Keratinocyte (primary cell): ENCODE measurements around the gene CORO2B. TPM values are rescaled to one million over a fixed set of nuclear protein-coding genes. Genes with fewer than 3 reads are reported as not detected.

Experiments used
- DNase-seq: peaks from one replicate; pipeline ENCODE4 v3.0.0-alpha.2; 2011; ENCODE audit warnings: low read depth, missing footprints, low spot score
- FAIRE-seq: peaks from 2 replicates; lab custom pipeline; 2011; peaks lifted over from hg19 to GRCh38; lab: Jason Lieb, UNC
- H2AFZ ChIP-seq: 2 replicates; pipeline ENCODE4 v1.6.0; 2012; ENCODE audit warnings: low read length, control low read depth, inconsistent platforms; ENCODE audit not compliant: control insufficient read depth
- H3K27ac ChIP-seq: 2 replicates; pipeline ENCODE4 v1.5.1; 2011; ENCODE audit warnings: low read length; ENCODE audit not compliant: control insufficient read depth, insufficient read depth
- H3K27me3 ChIP-seq: 3 replicates; pipeline ENCODE4 v1.6.0; 2011; ENCODE audit warnings: low read length; ENCODE audit not compliant: control insufficient read depth, insufficient read depth; ENCODE audit errors: extremely low read depth
- H3K36me3 ChIP-seq, 2 experiments: 2 replicates in 1 of 2; 3 replicates in 1 of 2; pipeline ENCODE4 v1.5.1; 2011; ENCODE audit warnings: low read length in 2 of 2, mild to moderate bottlenecking in 1 of 2; ENCODE audit not compliant: control insufficient read depth in 2 of 2, insufficient read depth in 2 of 2; ENCODE audit errors: extremely low read depth in 1 of 2
- H3K4me1 ChIP-seq: 3 replicates; pipeline ENCODE4 v1.5.1; 2011; ENCODE audit warnings: low read length; ENCODE audit not compliant: control insufficient read depth, insufficient read depth; ENCODE audit errors: extremely low read depth
- H3K4me2 ChIP-seq: 3 replicates; pipeline ENCODE4 v1.6.0; 2011; ENCODE audit warnings: low read depth, low read length; ENCODE audit not compliant: control insufficient read depth, insufficient read depth; ENCODE audit errors: extremely low read depth
- H3K4me3 ChIP-seq, 3 experiments: fragments of 200-600 bp in 1 of 3; sonication (generic) in 1 of 3; 2 replicates in 2 of 3; 3 replicates in 1 of 3; pipeline ENCODE4 v1.5.1; 2011 to 2016; ENCODE audit warnings: low read length in 3 of 3, mild to moderate bottlenecking in 3 of 3, control low read depth in 2 of 3, inconsistent platforms in 1 of 3, low read depth in 1 of 3, mixed read lengths in 1 of 3, mixed run types in 1 of 3, moderate library complexity in 1 of 3; ENCODE audit not compliant: control insufficient read depth in 2 of 3, insufficient read depth in 2 of 3; ENCODE audit errors: extremely low read depth in 1 of 3
- H3K79me2 ChIP-seq: 2 replicates; pipeline ENCODE4 v1.6.0; 2012; ENCODE audit warnings: low read length; ENCODE audit not compliant: control insufficient read depth, insufficient read depth
- H3K9ac ChIP-seq: 3 replicates; pipeline ENCODE4 v1.6.0; 2011; ENCODE audit warnings: low read length; ENCODE audit not compliant: control insufficient read depth, insufficient read depth; ENCODE audit errors: extremely low read depth
- H3K9me1 ChIP-seq: 3 replicates; pipeline ENCODE4 v1.6.0; 2011; ENCODE audit warnings: low read length; ENCODE audit not compliant: control insufficient read depth, insufficient read depth; ENCODE audit errors: extremely low read depth
- H3K9me3 ChIP-seq: 2 replicates; pipeline ENCODE4 v1.5.1; 2012; ENCODE audit warnings: low read depth, low read length; ENCODE audit not compliant: control insufficient read depth
- H4K20me1 ChIP-seq: 3 replicates; pipeline ENCODE4 v1.6.0; 2011; ENCODE audit warnings: low read length; ENCODE audit not compliant: control insufficient read depth, insufficient read depth; ENCODE audit errors: extremely low read depth
- EZH2 ChIP-seq: IDR thresholded peaks from one replicate; pipeline ENCODE4 v1.6.1; 2012; ENCODE audit warnings: inconsistent platforms, mild to moderate bottlenecking, low read length, moderate library complexity
- dilution Hi-C: fragments of 300-500 bp; cut with MboI; formaldehyde crosslinking; loops from one replicate; pipeline ENCODE4 v1.7.0; 2020; ENCODE audit warnings: low sequenced_read_pairs; ENCODE audit not compliant: extremely low pct_ligation_motif_present
- polyA plus RNA-seq, 5 experiments: library from polyadenylated mRNA; depleted of rRNA in 3 of 5; stranded (reverse) in 3 of 5; stranded (forward) in 1 of 5; unstranded in 1 of 5; fragments of >200 nt; gene quantifications; 1 replicate in 1 of 5; 2 replicates in 3 of 5; 3 replicates in 1 of 5; pipeline versions ENCODE4 v1.2.1 to v1.2.3, GENCODE V29; 2011 to 2012; ENCODE audit warnings: missing spikeins in 2 of 5, low read depth in 1 of 5, low replicate concordance in 1 of 5
- TF ChIP-seq, protein P1 (sequence below), 3 experiments: IDR thresholded peaks in 1 of 3; conservative IDR thresholded peaks in 1 of 3; optimal IDR thresholded peaks in 1 of 3; 2 replicates in 2 of 3; 3 replicates in 1 of 3; pipeline versions ENCODE3 to v1.5.1; 2011; ENCODE audit warnings: low read length in 3 of 3, mild to moderate bottlenecking in 3 of 3, moderate library complexity in 2 of 3, control low read depth in 1 of 3, inconsistent platforms in 1 of 3; ENCODE audit not compliant: insufficient read depth in 2 of 3; ENCODE audit errors: extremely low read depth in 1 of 3

The CORO2B gene
- polyA plus RNA-seq, 1 donor (not counting 4 experiments of a cell fraction or from before 2014, with no cell fraction given) = 0.13 TPM

- Histone ChIP-seq H3K4me2 (no peak overlapping the region), H3K4me3 (no peak overlapping the region), H3K27me3 (peaks cover 16% of the 10 kb centered on the region), H3K9ac (no peak overlapping the region), H3K36me3 (no peaks in the 10 kb centered on the region), H4K20me1 (no peaks in the 10 kb centered on the region), H3K4me1 (no peaks in the 10 kb centered on the region), H3K79me2 (no peaks in the 10 kb centered on the region), H3K9me1 (no peaks in the 10 kb centered on the region), H3K27ac (no peak overlapping the region), H2AFZ (no peak overlapping the region), H3K9me3 (no peaks in the 10 kb centered on the region)
- dilution Hi-C loops = no loop called here
- DNase-seq (no peak), FAIRE-seq (no peak)
- no peak for TF ChIP-seq EZH2
- TF ChIP-seq, protein P1, sequence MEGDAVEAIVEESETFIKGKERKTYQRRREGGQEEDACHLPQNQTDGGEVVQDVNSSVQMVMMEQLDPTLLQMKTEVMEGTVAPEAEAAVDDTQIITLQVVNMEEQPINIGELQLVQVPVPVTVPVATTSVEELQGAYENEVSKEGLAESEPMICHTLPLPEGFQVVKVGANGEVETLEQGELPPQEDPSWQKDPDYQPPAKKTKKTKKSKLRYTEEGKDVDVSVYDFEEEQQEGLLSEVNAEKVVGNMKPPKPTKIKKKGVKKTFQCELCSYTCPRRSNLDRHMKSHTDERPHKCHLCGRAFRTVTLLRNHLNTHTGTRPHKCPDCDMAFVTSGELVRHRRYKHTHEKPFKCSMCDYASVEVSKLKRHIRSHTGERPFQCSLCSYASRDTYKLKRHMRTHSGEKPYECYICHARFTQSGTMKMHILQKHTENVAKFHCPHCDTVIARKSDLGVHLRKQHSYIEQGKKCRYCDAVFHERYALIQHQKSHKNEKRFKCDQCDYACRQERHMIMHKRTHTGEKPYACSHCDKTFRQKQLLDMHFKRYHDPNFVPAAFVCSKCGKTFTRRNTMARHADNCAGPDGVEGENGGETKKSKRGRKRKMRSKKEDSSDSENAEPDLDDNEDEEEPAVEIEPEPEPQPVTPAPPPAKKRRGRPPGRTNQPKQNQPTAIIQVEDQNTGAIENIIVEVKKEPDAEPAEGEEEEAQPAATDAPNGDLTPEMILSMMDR (optimal IDR thresholded peaks at IDR 0.05 in 1 of 3, IDR thresholded peaks at IDR 0.05 in 1 of 3, conservative IDR thresholded peaks at IDR 0.05 in 1 of 3; ENCODE audit: extremely low read depth in 1 of 3, insufficient read depth in 2 of 3, low read length in 3 of 3) = no peak
Measured at GRCh38 chr15:68541743-68542142, 37.0 kb upstream of the CORO2B start.

DNA sequence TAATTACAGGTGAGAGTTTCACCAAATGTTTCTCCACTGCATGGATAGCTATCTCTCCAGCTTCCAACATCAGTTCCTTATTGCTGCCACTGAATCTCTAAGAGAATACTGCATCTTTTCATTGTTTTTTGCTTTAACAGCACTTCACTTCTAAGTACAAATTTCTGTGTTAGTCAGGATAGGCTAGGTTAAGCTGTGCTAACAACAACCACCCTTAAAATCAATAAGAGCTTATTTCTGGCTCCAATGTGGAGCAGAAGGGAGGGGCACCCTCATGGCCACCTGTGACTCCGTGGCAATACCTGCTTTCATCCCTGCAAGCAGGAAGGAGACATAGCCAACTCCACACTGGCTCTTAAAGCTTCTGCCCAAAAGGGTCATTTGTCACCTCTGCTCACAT lies 36.4 kb upstream of the CORO2B start:
- TF ChIP-seq, protein P1 (optimal IDR thresholded peaks at IDR 0.05 in 1 of 3, IDR thresholded peaks at IDR 0.05 in 1 of 3, conservative IDR thresholded peaks at IDR 0.05 in 1 of 3; ENCODE audit: extremely low read depth in 1 of 3, insufficient read depth in 2 of 3, low read length in 3 of 3) = no peak
- no peak for TF ChIP-seq EZH2
- no peaks in the 10 kb centered on the region for H3K36me3 ChIP-seq
- DNase-seq (no peak), FAIRE-seq (no peak)
- no peaks in the 10 kb centered on the region for H3K9me1 ChIP-seq
- H4K20me1 ChIP-seq = no peaks in the 10 kb centered on the region
- no peaks in the 10 kb centered on the region for H3K4me1 ChIP-seq
- no peak overlapping the region for H3K27ac ChIP-seq
- no peak overlapping the region for H3K4me2 ChIP-seq
- H3K27me3 ChIP-seq = peaks cover 16% of the 10 kb centered on the region
- H3K9ac ChIP-seq = no peak overlapping the region
- H3K9me3 ChIP-seq = no peaks in the 10 kb centered on the region
- dilution Hi-C loops = no loop called here
- H3K4me3 ChIP-seq = no peak overlapping the region
- H2AFZ ChIP-seq = no peak overlapping the region
- no peaks in the 10 kb centered on the region for H3K79me2 ChIP-seq
